Kidney (tissue), 14 donors: ENCODE results near the gene BICC1. TPM values are rescaled to one million over a fixed set of nuclear protein-coding genes. Genes with fewer than 3 reads are reported as not detected.

Source experiments
- DNase-seq, 5 donors: peaks; one replicate each; pipeline ENCODE4 v3.0.0-alpha.2; 2013 to 2020
- FAIRE-seq: peaks from 2 replicates; lab custom pipeline; 2012; peaks lifted over from hg19 to GRCh38; lab: Jason Lieb, UNC
- H3K27ac ChIP-seq, 2 donors: one replicate each; pipeline ENCODE4 v1.7.0; 2013; ENCODE audit warnings: low read depth in 2 of 2, low read length in 2 of 2, inconsistent platforms in 1 of 2
- H3K27me3 ChIP-seq: one replicate; pipeline ENCODE4 v1.7.1; 2013; ENCODE audit warnings: low read length, inconsistent platforms; ENCODE audit not compliant: control insufficient read depth, insufficient read depth
- H3K36me3 ChIP-seq, 3 donors: one replicate each; pipeline versions ENCODE4 v1.7.0 to v1.7.1; 2013; ENCODE audit warnings: low read length in 3 of 3, control low read depth in 1 of 3, inconsistent platforms in 1 of 3; ENCODE audit not compliant: insufficient read depth in 3 of 3, control insufficient read depth in 2 of 3
- H3K4me1 ChIP-seq, 3 donors: one replicate each; pipeline versions ENCODE4 v1.7.0 to v1.7.1; 2013; ENCODE audit warnings: low read length in 3 of 3, inconsistent platforms in 1 of 3, low read depth in 1 of 3; ENCODE audit not compliant: control insufficient read depth in 2 of 3, insufficient read depth in 2 of 3
- H3K4me3 ChIP-seq, 3 donors: one replicate each; pipeline versions ENCODE4 v1.7.0 to v1.8.1; 2013; ENCODE audit warnings: low read length in 3 of 3, control low read depth in 1 of 3, inconsistent platforms in 1 of 3
- H3K9ac ChIP-seq, 3 donors: one replicate each; pipeline versions ENCODE4 v1.7.0 to v1.7.1; 2013; ENCODE audit warnings: low read length in 3 of 3, control low read depth in 1 of 3, inconsistent platforms in 1 of 3
- H3K9me3 ChIP-seq, 3 donors: one replicate each; pipeline versions ENCODE4 v1.7.0 to v1.7.1; 2013; ENCODE audit warnings: low read length in 3 of 3, control low read depth in 1 of 3, inconsistent platforms in 1 of 3; ENCODE audit not compliant: control insufficient read depth in 2 of 3, insufficient read depth in 1 of 3
- intact Hi-C: fragments of 100-400 bp; cut with DNase I; formaldehyde crosslinking; loops from one replicate; pipeline ENCODE4 v1.11.1; 2022
- polyA plus RNA-seq: library from polyadenylated mRNA; stranded (reverse); fragments of 350-450 nt; fragmentation: Illumina TruSeq; extraction: RNeasy Lipid Tissue Mini Kit (QIAGEN cat#74804); gene quantifications from one replicate; pipeline ENCODE4 v1.2.3, GENCODE V29; 2014; ENCODE audit warnings: low read depth, low replicate concordance; ENCODE audit not compliant: insufficient read depth
- total RNA-seq: library from RNA; stranded (reverse); fragmentation: NEBNext Ultra II Directional; extraction: Animal tissue kit (Norgen Biotek cat#: 25700); gene quantifications from one replicate; pipeline ENCODE4 v1.2.1, GENCODE V29; 2021
- TF ChIP-seq, protein P1 (sequence below): IDR thresholded peaks from 3 replicates; pipeline ENCODE4 v1.5.1; 2012; ENCODE audit warnings: mild to moderate bottlenecking, moderate library complexity, borderline replicate concordance; ENCODE audit not compliant: insufficient read depth; ENCODE audit errors: extremely low read depth
- donor health status: control.
- donor health status: control.
- donor health status: control.
- donor health status: control.
- donor health status: control.
- donor health status: DM: yes; HTN: yes; CAD: no.
- donor health status: Normal renal cell carcinoma (clear cell type).

BICC1 gene
- total and polyA plus RNA-seq, 2 donors from 2014 or later = 21.0 to 136 TPM

DNA sequence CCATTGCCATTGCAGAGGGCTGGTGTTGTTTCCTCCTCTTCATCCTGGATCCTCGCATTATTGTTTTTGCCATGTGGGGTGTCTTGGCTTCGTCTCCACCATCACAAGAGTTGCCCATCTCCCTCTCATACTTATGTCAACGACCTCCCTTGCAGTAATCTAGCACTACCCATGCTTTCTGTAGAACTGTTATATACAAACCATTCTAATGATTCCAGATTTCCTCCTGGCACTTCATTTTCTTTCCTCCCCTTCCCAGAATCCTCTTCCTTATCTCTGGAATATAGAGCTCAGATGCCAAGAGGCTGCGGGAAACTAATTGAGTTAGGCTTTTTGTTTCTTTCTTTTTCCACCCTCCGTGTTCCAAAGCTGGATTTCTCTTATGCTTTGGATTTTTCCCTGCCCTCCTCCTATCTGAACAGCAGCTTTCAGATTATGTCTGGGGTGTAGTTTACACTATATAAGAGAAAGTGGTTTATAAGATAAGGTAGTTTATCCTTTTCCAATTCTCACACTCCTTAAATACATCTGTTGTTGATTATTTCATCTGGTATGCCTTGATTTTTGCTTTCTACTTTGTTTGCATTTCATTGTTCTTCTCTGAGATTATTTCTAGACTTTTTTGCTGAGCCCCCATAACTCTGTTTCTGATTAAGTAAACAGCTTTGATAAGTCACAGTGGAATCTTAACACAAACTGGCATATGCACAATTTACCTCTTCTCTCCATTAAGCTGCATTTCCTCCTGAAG, 264.1 kb downstream of the BICC1 start:
- Histone ChIP-seq H3K4me1 (peaks cover 0 to 11% (median 2%) of the 10 kb centered on the region in 3 donors), H3K9me3 (no peaks in the 10 kb centered on the region), H3K27me3 (no peaks in the 10 kb centered on the region), H3K4me3 (no peak overlapping the region), H3K27ac (no peak overlapping the region), H3K36me3 (no peaks in the 10 kb centered on the region), H3K9ac (no peak overlapping the region)
- TF ChIP-seq, protein P1, sequence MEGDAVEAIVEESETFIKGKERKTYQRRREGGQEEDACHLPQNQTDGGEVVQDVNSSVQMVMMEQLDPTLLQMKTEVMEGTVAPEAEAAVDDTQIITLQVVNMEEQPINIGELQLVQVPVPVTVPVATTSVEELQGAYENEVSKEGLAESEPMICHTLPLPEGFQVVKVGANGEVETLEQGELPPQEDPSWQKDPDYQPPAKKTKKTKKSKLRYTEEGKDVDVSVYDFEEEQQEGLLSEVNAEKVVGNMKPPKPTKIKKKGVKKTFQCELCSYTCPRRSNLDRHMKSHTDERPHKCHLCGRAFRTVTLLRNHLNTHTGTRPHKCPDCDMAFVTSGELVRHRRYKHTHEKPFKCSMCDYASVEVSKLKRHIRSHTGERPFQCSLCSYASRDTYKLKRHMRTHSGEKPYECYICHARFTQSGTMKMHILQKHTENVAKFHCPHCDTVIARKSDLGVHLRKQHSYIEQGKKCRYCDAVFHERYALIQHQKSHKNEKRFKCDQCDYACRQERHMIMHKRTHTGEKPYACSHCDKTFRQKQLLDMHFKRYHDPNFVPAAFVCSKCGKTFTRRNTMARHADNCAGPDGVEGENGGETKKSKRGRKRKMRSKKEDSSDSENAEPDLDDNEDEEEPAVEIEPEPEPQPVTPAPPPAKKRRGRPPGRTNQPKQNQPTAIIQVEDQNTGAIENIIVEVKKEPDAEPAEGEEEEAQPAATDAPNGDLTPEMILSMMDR = no peak
- intact Hi-C loops = no loop called here
- FAIRE-seq = no peak
- no peak for DNase-seq

DNA sequence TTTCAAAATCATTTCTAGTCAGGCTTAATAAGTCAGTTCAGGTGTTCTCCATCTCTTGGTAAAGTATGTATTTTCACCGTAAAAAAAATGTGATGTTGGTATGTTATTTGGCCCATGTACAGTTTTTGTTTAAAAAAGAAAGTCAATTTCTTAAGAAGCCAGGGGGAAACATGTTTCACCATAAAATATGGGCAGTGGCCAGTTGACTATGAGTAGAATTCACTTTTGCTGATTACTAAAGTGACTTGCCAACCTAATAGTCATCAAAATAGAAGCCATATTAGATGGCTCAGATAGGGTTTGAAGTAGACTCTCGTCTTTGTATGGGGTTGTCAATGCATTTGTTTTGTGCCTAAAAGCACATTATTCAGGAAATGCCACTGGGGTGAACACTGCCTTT, 266.3 kb downstream of the BICC1 start:
- intact Hi-C loops = no loop called here

DNA sequence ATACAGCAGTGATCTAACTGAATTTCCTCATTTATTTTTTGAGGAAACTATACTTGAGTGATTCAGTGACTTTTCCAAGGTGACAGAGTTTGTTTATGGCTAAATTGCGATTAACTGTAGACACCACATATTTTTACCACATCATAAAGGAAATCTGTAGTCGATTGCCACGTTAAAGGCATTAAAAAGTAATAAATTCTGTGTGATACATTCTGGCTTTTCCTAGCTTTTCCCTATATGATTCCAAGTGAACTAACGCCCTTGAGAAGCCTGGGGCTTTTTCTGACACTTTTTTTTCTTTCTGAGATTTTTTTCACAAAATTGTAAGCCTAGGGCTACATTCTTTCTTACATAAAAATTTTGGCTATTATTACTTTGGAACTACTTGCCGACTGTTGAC, 266.9 kb downstream of the BICC1 start:
- Histone ChIP-seq H3K4me1 (peaks cover 0 to 11% (median 5%) of the 10 kb centered on the region in 3 donors), H3K27me3 (no peaks in the 10 kb centered on the region), H3K4me3 (no peak overlapping the region), H3K27ac (no peak overlapping the region), H3K9me3 (no peaks in the 10 kb centered on the region), H3K36me3 (no peaks in the 10 kb centered on the region), H3K9ac (no peak overlapping the region)
- no peak for DNase-seq
- FAIRE-seq = no peak
- TF ChIP-seq, protein P1 = no peak
- intact Hi-C loops = no loop called here

More for the DNA sequence above, 266.3 kb downstream of the BICC1 start:
- Histone ChIP-seq H3K36me3 (no peaks in the 10 kb centered on the region), H3K4me3 (no peak overlapping the region), H3K9ac (no peak overlapping the region), H3K27ac (no peak overlapping the region), H3K27me3 (no peaks in the 10 kb centered on the region), H3K9me3 (no peaks in the 10 kb centered on the region), H3K4me1 (peaks cover 0 to 11% (median 5%) of the 10 kb centered on the region in 3 donors)
- DNase-seq = no peak
- FAIRE-seq = no peak
- TF ChIP-seq, protein P1 = no peak
